Putamen (tissue), 1 donor: ENCODE data around the gene UBE2G2.

ENCODE experiments used
- DNase-seq: peaks from one replicate; pipeline ENCODE4 v3.0.0-alpha.2; 2016; ENCODE audit warnings: low spot score

The UBE2G2 gene

GRCh38 chr21:44785620-44786335 lies 15.8 kb downstream of the UBE2G2 start:
- no peak for DNase-seq

GRCh38 chr21:44784810-44785209 lies 16.8 kb downstream of the UBE2G2 start:
- DNase-seq = no peak

GRCh38 chr21:44783020-44783696 lies 18.5 kb downstream of the UBE2G2 start:
- no peak for DNase-seq

- no peak for DNase-seq
Observed at GRCh38 chr21:44780767-44781459, 20.7 kb downstream of the UBE2G2 start.

GRCh38 chr21:44780137-44780502 lies 21.5 kb downstream of the UBE2G2 start:
- no peak for DNase-seq

GRCh38 chr21:44779417-44780136 lies 22.0 kb downstream of the UBE2G2 start:
- DNase-seq = no peak

GRCh38 chr21:44778983-44779382 lies 22.6 kb downstream of the UBE2G2 start:
- DNase-seq = no peak

- DNase-seq = no peak
Observed at GRCh38 chr21:44778499-44778911, 23.1 kb downstream of the UBE2G2 start.

- DNase-seq = no peak
Observed at GRCh38 chr21:44778094-44778493, 23.5 kb downstream of the UBE2G2 start.

GRCh38 chr21:44774972-44775371 lies 26.6 kb downstream of the UBE2G2 start:
- no peak for DNase-seq

GRCh38 chr21:44773291-44773932 lies 28.2 kb downstream of the UBE2G2 start:
- no peak for DNase-seq

- DNase-seq = no peak
Observed at GRCh38 chr21:44771896-44772525, 29.6 kb downstream of the UBE2G2 start.

- DNase-seq = no peak
Observed at GRCh38 chr21:44767834-44768831, 33.5 kb downstream of the UBE2G2 start.

- DNase-seq = no peak
Observed at GRCh38 chr21:44766818-44767354, 34.7 kb downstream of the UBE2G2 start.

- DNase-seq = no peak
Observed at GRCh38 chr21:44766014-44766817, 35.4 kb downstream of the UBE2G2 start.

GRCh38 chr21:44765231-44766013 lies 36.2 kb downstream of the UBE2G2 start:
- DNase-seq = no peak

- DNase-seq = no peak
Observed at GRCh38 chr21:44764319-44765230, 37.0 kb downstream of the UBE2G2 start.
